H1 (cell line): ENCODE data around the gene DIP2C. TPM values are rescaled to one million over a fixed set of nuclear protein-coding genes. Genes with fewer than 3 reads are reported as not detected.

Experiments used
- CHD7 ChIP-seq: fragments of 300-600 bp; sonication (generic); IDR thresholded peaks from 2 replicates; pipeline ENCODE4 v1.7.1; 2012; ENCODE audit warnings: low read length, moderate library complexity, mild to moderate bottlenecking, inconsistent platforms; ENCODE audit not compliant: insufficient replicate concordance
- EP300 ChIP-seq, 2 experiments: IDR thresholded peaks; 1 replicate in 1 of 2; 2 replicates in 1 of 2; pipeline ENCODE4 v1.6.1; 2011 to 2012; ENCODE audit warnings: low read depth in 2 of 2, low read length in 2 of 2, mild to moderate bottlenecking in 2 of 2, borderline replicate concordance in 1 of 2, inconsistent platforms in 1 of 2, moderate library complexity in 1 of 2
- EZH2 ChIP-seq: fragments of 200-600 bp; sonication (generic); IDR thresholded peaks from 2 replicates; pipeline ENCODE4 v1.7.1; 2012; ENCODE audit warnings: low read depth, mild to moderate bottlenecking, moderate library complexity, low read length, inconsistent platforms; ENCODE audit not compliant: severe bottlenecking
- POLR2AphosphoS5 ChIP-seq: IDR thresholded peaks from 2 replicates; pipeline ENCODE4 v1.6.1; 2011; ENCODE audit warnings: low read depth, low read length
- SIN3A ChIP-seq, 2 experiments: IDR thresholded peaks in 1 of 2; conservative IDR thresholded peaks in 1 of 2; 2 replicates each; pipeline ENCODE4 v1.6.1; 2011 to 2012; ENCODE audit warnings: low read length in 2 of 2, improper control_type of control experiment in 1 of 2, low read depth in 1 of 2, mild to moderate bottlenecking in 1 of 2
- TAF7 ChIP-seq: optimal IDR thresholded peaks from 2 replicates; pipeline ENCODE3; 2011; ENCODE audit warnings: low read depth, mild to moderate bottlenecking, inconsistent platforms, low read length, moderate library complexity, borderline replicate concordance
- polyA plus RNA-seq, 7 experiments: library from polyadenylated mRNA; depleted of rRNA in 3 of 7; stranded (reverse) in 5 of 7; unstranded in 2 of 7; fragments of >200 nt in 5 of 7; fragments of 200-250 nt in 2 of 7; gene quantifications; 1 replicate in 5 of 7; 2 replicates in 1 of 7; 4 replicates in 1 of 7; pipeline versions ENCODE4 v1.2.1 to v1.2.3, GENCODE V29; 2011 to 2013; ENCODE audit warnings: missing spikeins in 2 of 7, mixed read lengths in 2 of 7
- total RNA-seq: library from RNA; stranded (reverse); fragmentation: NEBNext Ultra II Directional; extraction: Animal tissue kit (Norgen Biotek cat#: 25700); gene quantifications from 2 replicates; pipeline ENCODE4 v1.2.1, GENCODE V29; 2021
- TF ChIP-seq, protein P1 (sequence below), 3 experiments: IDR thresholded peaks; 1 replicate in 2 of 3; 2 replicates in 1 of 3; pipeline versions ENCODE4 v1.5.1 to v1.6.1; 2011; ENCODE audit warnings: low read length in 3 of 3, mild to moderate bottlenecking in 3 of 3, inconsistent platforms in 2 of 3, low read depth in 1 of 3, moderate library complexity in 1 of 3; ENCODE audit not compliant: insufficient read depth in 1 of 3; ENCODE audit errors: control extremely low read depth in 1 of 3

DIP2C gene
- total and polyA plus RNA-seq, 2 of the 8 experiments (the other 6 are each of a cell fraction or from before 2014, with no cell fraction given) = 3.8 to 9.3 TPM

- no peak for TF ChIP-seq CHD7
- TF ChIP-seq SIN3A (conservative IDR thresholded peaks at IDR 0.05 in 1 of 2, IDR thresholded peaks at IDR 0.05 in 1 of 2; ENCODE audit: low read depth in 1 of 2, low read length in 2 of 2) = no peak
- TF ChIP-seq EP300 (IDR thresholded peaks at IDR 0.05; ENCODE audit: borderline replicate concordance in 1 of 2, low read depth in 2 of 2, low read length in 2 of 2) = no peak
- no peak for TF ChIP-seq EZH2
- TF ChIP-seq TAF7 = no peak
- TF ChIP-seq, protein P1, sequence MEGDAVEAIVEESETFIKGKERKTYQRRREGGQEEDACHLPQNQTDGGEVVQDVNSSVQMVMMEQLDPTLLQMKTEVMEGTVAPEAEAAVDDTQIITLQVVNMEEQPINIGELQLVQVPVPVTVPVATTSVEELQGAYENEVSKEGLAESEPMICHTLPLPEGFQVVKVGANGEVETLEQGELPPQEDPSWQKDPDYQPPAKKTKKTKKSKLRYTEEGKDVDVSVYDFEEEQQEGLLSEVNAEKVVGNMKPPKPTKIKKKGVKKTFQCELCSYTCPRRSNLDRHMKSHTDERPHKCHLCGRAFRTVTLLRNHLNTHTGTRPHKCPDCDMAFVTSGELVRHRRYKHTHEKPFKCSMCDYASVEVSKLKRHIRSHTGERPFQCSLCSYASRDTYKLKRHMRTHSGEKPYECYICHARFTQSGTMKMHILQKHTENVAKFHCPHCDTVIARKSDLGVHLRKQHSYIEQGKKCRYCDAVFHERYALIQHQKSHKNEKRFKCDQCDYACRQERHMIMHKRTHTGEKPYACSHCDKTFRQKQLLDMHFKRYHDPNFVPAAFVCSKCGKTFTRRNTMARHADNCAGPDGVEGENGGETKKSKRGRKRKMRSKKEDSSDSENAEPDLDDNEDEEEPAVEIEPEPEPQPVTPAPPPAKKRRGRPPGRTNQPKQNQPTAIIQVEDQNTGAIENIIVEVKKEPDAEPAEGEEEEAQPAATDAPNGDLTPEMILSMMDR (IDR thresholded peaks at IDR 0.05; ENCODE audit: control extremely low read depth in 1 of 3, insufficient read depth in 1 of 3, low read depth in 1 of 3, low read length in 3 of 3) = no peak
- TF ChIP-seq POLR2AphosphoS5 = no peak
These were observed 410.8 kb downstream of the DIP2C start (continued) for GRCh38 chr10:278707-279106.
